Left lung (tissue), 10 donors: ENCODE results near the gene SLC24A4. TPM values are rescaled to one million over a fixed set of nuclear protein-coding genes. Genes with fewer than 3 reads are reported as not detected.

Source experiments
- ATAC-seq: fragments of 200-7000 bp; cut with Tn5 transposase; one replicate; pipeline ENCODE4 v1.9.1; 2020; ENCODE audit warnings: moderate library complexity
- DNase-seq, 4 donors: peaks; one replicate each; pipeline ENCODE4 v3.0.0-alpha.2; 2013 to 2020
- H3K27ac ChIP-seq, 2 donors: fragments of 200-600 bp; sonication (generic) in 1 of 2; one replicate each; pipeline versions ENCODE4 v1.5.0 to v1.8.0; 2020 to 2021
- H3K27me3 ChIP-seq, 2 donors: fragments of 200-600 bp; sonication (generic) in 1 of 2; one replicate each; pipeline versions ENCODE4 v1.5.0 to v1.8.0; 2020 to 2021
- H3K36me3 ChIP-seq, 2 donors: fragments of 200-600 bp; sonication (generic) in 1 of 2; one replicate each; pipeline versions ENCODE4 v1.5.0 to v1.8.0; 2020 to 2021
- H3K4me1 ChIP-seq, 2 donors: fragments of 200-600 bp; one replicate each; pipeline ENCODE4 v1.8.0; 2021
- H3K4me3 ChIP-seq, 2 donors: fragments of 200-600 bp; sonication (generic) in 1 of 2; one replicate each; pipeline versions ENCODE4 v1.5.0 to v1.8.0; 2020 to 2021; ENCODE audit warnings: mild to moderate bottlenecking in 1 of 2
- H3K9me3 ChIP-seq, 2 donors: fragments of 200-600 bp; sonication (generic) in 1 of 2; one replicate each; pipeline versions ENCODE4 v1.5.0 to v1.8.0; 2020 to 2021
- CTCF ChIP-seq, 2 donors: fragments of 200-600 bp; sonication (generic) in 1 of 2; IDR thresholded peaks; one replicate each; pipeline versions ENCODE4 v1.5.0 to v1.8.0; 2021; ENCODE audit warnings: antibody characterized with exemption in 2 of 2
- intact Hi-C, 2 donors: fragments of 100-400 bp; cut with DNase I; formaldehyde crosslinking; loops; one replicate each; pipeline versions ENCODE4 v1.11.2 to v1.14.2; 2022
- polyA plus RNA-seq, 6 donors: library from polyadenylated mRNA; unstranded; fragments of 120-200 nt; gene quantifications; one replicate each; pipeline ENCODE4 v1.2.1, GENCODE V29; 2013; ENCODE audit not compliant: insufficient read length in 6 of 6
- total RNA-seq, 2 donors: library from RNA; stranded (reverse); fragmentation: NEBNext Ultra II Directional; extraction: Animal tissue kit (Norgen Biotek cat#: 25700); gene quantifications; one replicate each; pipeline ENCODE4 v1.2.1, GENCODE V29; 2021
- donor health status: DM: no; HTN: yes; CAD: no.
- donor health status: DM: no; HTN: no; CAD: no.

Gene SLC24A4
- total and polyA plus RNA-seq, 8 donors, result 0.25 to 2.0 (median 0.47) TPM

- DNase-seq (no peak), ATAC-seq (no peak)
- intact Hi-C loops, result no loop called here
- H3K4me1 ChIP-seq, result peaks cover 7 to 81% of the 10 kb centered on the region in 2 donors
- no peaks in the 10 kb centered on the region for H3K9me3 ChIP-seq
- H3K27ac ChIP-seq, result peak overlapping the region in 1 of 2 donors; percentile 50
- no peaks in the 10 kb centered on the region for H3K27me3 ChIP-seq
- H3K36me3 ChIP-seq, result no peaks in the 10 kb centered on the region
- no peak overlapping the region for H3K4me3 ChIP-seq
- no peak for TF ChIP-seq CTCF (IDR thresholded peaks at IDR 0.05)
These were observed 81.5 kb downstream of the SLC24A4 start for GRCh38 chr14:92404421-92404820.

GRCh38 chr14:92404938-92405337, 82.0 kb downstream of the SLC24A4 start:
- Histone ChIP-seq H3K9me3 (no peaks in the 10 kb centered on the region), H3K4me1 (peaks cover 7 to 80% of the 10 kb centered on the region in 2 donors), H3K36me3 (no peaks in the 10 kb centered on the region), H3K27ac (peak overlapping the region in 1 of 2 donors; percentile 90), H3K4me3 (no peak overlapping the region), H3K27me3 (no peaks in the 10 kb centered on the region)
- intact Hi-C loops, result no loop called here
- no peak for ATAC-seq
- no peak for DNase-seq
- TF ChIP-seq CTCF (IDR thresholded peaks at IDR 0.05), result no peak

- Histone ChIP-seq H3K36me3 (no peaks in the 10 kb centered on the region), H3K27ac (peak overlapping the region in 1 of 2 donors; percentile 90), H3K9me3 (no peaks in the 10 kb centered on the region), H3K27me3 (no peaks in the 10 kb centered on the region), H3K4me3 (no peak overlapping the region), H3K4me1 (peaks cover 7 to 70% of the 10 kb centered on the region in 2 donors)
- TF ChIP-seq CTCF (IDR thresholded peaks at IDR 0.05), result no peak
- ATAC-seq (peak; percentile 38), DNase-seq (no peak)
- intact Hi-C loops, result no loop called here
These were observed 84.4 kb downstream of the SLC24A4 start for GRCh38 chr14:92407410-92407809.

- no peaks in the 10 kb centered on the region for H3K36me3 ChIP-seq
- intact Hi-C loops, result no loop called here
- no peak overlapping the region for H3K4me3 ChIP-seq
- TF ChIP-seq CTCF (IDR thresholded peaks at IDR 0.05), result no peak
- peak overlapping the region; percentile 50 to 90 for H3K27ac ChIP-seq
- H3K9me3 ChIP-seq, result no peaks in the 10 kb centered on the region
- H3K27me3 ChIP-seq, result no peaks in the 10 kb centered on the region
- DNase-seq (no peak), ATAC-seq (no peak)
- peaks cover 7 to 68% of the 10 kb centered on the region in 2 donors for H3K4me1 ChIP-seq
These were observed 86.1 kb downstream of the SLC24A4 start for GRCh38 chr14:92409043-92409442.

GRCh38 chr14:92411135-92411534, 88.2 kb downstream of the SLC24A4 start:
- H3K27ac ChIP-seq, result no peak overlapping the region
- no peaks in the 10 kb centered on the region for H3K36me3 ChIP-seq
- no peaks in the 10 kb centered on the region for H3K9me3 ChIP-seq
- H3K4me3 ChIP-seq, result no peak overlapping the region
- peaks cover 7 to 70% of the 10 kb centered on the region in 2 donors for H3K4me1 ChIP-seq
- H3K27me3 ChIP-seq, result no peaks in the 10 kb centered on the region
- DNase-seq (no peak), ATAC-seq (no peak)
- intact Hi-C loops, result no loop called here
- no peak for TF ChIP-seq CTCF (IDR thresholded peaks at IDR 0.05)
